DOHH2 (cell line): ENCODE measurements around the gene PPP1R14B.

Experiments used
- CTCF ChIP-seq: fragments of 200-600 bp; sonication (generic); IDR thresholded peaks from one replicate; pipeline ENCODE4 v1.5.1; 2014; ENCODE audit warnings: antibody characterized with exemption, mild to moderate bottlenecking, low read depth, low read length; ENCODE audit not compliant: poor library complexity, severe bottlenecking
- EZH2phosphoT487 ChIP-seq: fragments of 200-600 bp; sonication (generic); IDR thresholded peaks from 2 replicates; pipeline ENCODE4 v1.6.1; 2017; ENCODE audit warnings: borderline replicate concordance, mild to moderate bottlenecking, antibody characterized with exemption, low read length, moderate library complexity, mixed read lengths

- TF ChIP-seq CTCF: no peak
- no peak for TF ChIP-seq EZH2phosphoT487
Measured at GRCh38 chr11:64248578-64248977, 1.8 kb upstream of the PPP1R14B start.
